Central memory CD8-positive, alpha-beta T cell (primary cell): ENCODE data around the gene OOEP.

Experiments
- ATAC-seq: fragments of 150-1000 bp; cut with Tn5 transposase; replicated peaks from 2 replicates; pipeline ENCODE4 v1.10.0; 2022; ENCODE audit warnings: mild to moderate bottlenecking, moderate FRiP score, moderate number of reproducible peaks; ENCODE audit not compliant: poor library complexity, severe bottlenecking; ENCODE audit errors: extremely low read depth
- DNase-seq, 2 donors: peaks; one replicate each; pipeline ENCODE4 v3.0.0; 2021; ENCODE audit warnings: low spot score in 2 of 2
- H3K27ac Mint-ChIP-seq: one replicate; pipeline ENCODE4 v1.8.0; 2022; ENCODE audit warnings: low read depth, mild to moderate bottlenecking, moderate library complexity, mixed read lengths
- H3K27me3 Mint-ChIP-seq: one replicate; pipeline ENCODE4 v1.8.0; 2022; ENCODE audit warnings: mixed read lengths
- H3K36me3 Mint-ChIP-seq: one replicate; pipeline ENCODE4 v1.8.0; 2022; ENCODE audit warnings: mild to moderate bottlenecking, moderate library complexity, mixed read lengths; ENCODE audit not compliant: insufficient read depth
- H3K4me1 Mint-ChIP-seq: one replicate; pipeline ENCODE4 v1.8.0; 2022; ENCODE audit warnings: mixed read lengths
- H3K4me3 Mint-ChIP-seq: one replicate; pipeline ENCODE4 v1.8.0; 2022; ENCODE audit warnings: mild to moderate bottlenecking, moderate library complexity, mixed read lengths
- H3K9me3 Mint-ChIP-seq: one replicate; pipeline ENCODE4 v1.8.0; 2022; ENCODE audit warnings: mixed read lengths

Gene OOEP

DNA sequence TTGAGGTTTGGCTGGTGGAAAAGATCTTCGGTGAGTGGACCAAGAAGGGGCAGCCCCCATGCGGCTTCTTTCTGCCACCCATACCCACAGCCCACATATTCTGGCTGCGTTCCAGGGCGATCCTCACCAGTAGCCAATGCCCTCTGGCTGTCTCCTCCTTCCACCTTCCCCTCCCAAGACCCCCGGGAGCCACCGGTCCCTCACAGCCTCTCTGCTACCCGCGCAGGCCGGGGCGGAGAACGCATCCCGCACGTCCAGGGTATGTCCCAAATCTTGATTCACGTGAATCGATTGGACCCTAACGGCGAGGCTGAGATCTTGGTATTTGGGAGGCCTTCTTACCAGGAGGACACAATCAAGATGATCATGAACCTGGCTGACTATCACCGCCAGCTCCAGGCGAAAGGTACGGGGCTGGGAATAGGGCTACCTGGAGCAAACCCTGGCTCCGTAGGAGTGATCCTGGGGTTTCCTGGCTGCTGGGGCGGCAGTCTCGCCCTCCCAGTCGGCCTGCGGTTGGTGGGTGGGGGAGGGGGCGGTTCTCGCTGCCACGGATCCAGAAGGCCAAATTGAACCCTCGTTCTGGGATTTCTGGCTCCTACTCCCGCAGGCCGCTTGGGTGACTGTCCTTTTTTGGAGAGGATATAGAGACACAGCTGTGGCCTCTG is 6.7 kb downstream of the OOEP start:
- DNase-seq (no peak), ATAC-seq (no peak)
- H3K36me3 Mint-ChIP-seq, result no peaks in the 10 kb centered on the region
- H3K27me3 Mint-ChIP-seq, result no peaks in the 10 kb centered on the region
- H3K27ac Mint-ChIP-seq, result no peak overlapping the region
- H3K4me3 Mint-ChIP-seq, result no peak overlapping the region
- no peaks in the 10 kb centered on the region for H3K9me3 Mint-ChIP-seq
- no peaks in the 10 kb centered on the region for H3K4me1 Mint-ChIP-seq

DNA sequence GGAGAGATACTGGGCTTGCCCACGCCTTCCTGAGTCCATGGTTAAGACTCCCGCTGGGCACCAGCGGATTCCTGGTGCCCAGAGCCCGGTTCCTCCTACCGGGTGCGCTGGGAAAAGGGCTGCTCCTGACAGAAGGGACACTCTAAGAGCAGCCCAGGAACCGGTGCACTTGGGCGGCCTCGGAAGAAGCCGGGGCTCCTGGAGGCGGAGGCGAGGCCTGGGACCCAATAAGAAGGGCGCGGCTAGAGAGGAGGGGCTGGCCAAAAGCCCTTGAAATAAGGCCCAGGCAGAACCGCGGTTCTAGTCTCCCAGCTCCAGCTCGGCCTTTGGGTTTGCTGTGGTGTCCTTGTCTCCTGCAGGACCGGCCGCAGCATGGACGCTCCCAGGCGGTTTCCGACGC is 7.3 kb downstream of the OOEP start, which contains the start of gene KHDC3L:
Gene KHDC3L, plus strand, starts transcription at position 301 of the 400 bp plus-strand sequence. Its CDS starts 72 bp downstream, at position 373.
- DNase-seq (no peak), ATAC-seq (no peak)
- H3K4me3 Mint-ChIP-seq, result no peak within 1 kb of the TSS
- no peaks in the 10 kb centered on the region for H3K36me3 Mint-ChIP-seq
- H3K27me3 Mint-ChIP-seq, result no peaks in the 10 kb centered on the region
- H3K9me3 Mint-ChIP-seq, result no peaks in the 10 kb centered on the region
- H3K4me1 Mint-ChIP-seq, result no peaks in the 10 kb centered on the region
- H3K27ac Mint-ChIP-seq, result no peak within 1 kb of the TSS

DNA sequence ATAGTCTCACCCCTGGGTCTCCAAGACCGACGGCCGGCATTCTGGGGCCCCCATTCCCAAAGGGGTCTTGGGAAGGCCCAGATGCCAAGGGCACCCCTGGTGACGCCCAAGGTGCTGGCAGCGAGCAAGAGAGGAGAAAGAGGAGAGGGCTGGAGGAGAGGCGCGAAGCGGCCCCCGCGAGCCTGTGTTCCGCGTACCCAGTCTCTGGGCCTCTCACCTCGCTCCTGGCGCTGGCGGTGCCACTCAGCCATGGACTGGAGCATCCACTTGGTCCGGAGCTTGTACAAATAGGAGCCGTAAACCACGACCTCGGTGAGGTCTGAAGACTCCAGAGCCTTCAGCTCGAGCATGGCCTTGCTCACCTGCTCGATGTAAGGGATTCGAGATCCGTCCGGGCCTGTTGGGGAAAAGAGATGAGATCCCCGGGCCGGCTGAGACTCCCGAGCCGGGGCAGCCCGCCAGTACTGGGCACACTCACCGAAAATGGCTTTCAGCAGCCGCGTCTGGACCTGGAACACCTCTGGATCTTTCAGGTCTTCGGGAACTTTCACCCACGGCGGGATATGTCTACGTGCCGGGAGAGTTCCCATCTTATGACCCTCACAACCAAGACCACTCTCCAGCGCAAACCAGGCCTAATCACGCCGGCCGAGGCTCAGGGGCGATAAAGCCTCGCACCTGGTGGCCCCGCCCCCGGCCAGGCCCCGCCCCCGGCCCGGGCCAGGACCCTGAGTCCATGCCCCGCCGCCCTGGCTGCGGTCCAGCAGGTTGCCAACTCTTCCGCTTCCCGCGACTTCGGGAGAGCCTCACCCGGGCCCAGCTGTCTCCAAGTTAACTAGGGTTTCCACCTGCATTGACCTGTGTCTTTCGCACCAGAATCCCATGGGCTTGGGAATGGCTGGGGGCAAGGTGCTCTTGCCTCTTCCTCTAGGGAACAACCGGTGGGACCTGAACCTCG is 15.8 kb downstream of the OOEP start, which contains the start of gene DPPA5:
Gene DPPA5, minus strand, starts transcription at position 641 of the 958 bp plus-strand sequence. Its CDS starts 51 bp downstream, at position 590.
- Mint-ChIP-seq H3K4me3 (no peak within 1 kb of the TSS), H3K9me3 (no peaks in the 10 kb centered on the region), H3K27ac (no peak within 1 kb of the TSS), H3K36me3 (no peaks in the 10 kb centered on the region), H3K27me3 (peaks cover 27% of the 10 kb centered on the region), H3K4me1 (no peaks in the 10 kb centered on the region)
- ATAC-seq, result no peak
- DNase-seq, result no peak

DNA sequence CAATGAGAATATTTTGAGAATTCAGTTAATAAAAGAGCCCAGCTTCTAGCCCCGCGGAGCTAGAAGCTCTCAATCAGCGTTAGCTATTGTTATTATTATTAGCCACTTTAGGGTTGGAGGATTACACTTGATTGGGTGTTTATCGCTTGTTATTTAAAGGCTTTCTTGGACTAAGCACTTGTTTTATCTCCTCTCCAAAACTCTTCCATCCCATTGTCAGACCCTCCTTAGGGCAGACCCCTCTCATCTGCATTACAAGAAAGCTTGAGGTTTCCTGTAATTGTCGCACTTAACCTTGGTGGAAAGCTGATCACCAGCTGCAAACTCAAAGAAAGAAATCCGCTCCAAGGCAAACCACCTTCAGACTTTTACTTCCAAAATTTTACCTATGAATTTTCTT is 20.4 kb downstream of the OOEP start:
- no peaks in the 10 kb centered on the region for H3K36me3 Mint-ChIP-seq
- ATAC-seq (no peak), DNase-seq (no peak)
- H3K4me1 Mint-ChIP-seq, result no peaks in the 10 kb centered on the region
- no peaks in the 10 kb centered on the region for H3K9me3 Mint-ChIP-seq
- peaks cover 44% of the 10 kb centered on the region for H3K27me3 Mint-ChIP-seq
- no peak overlapping the region for H3K4me3 Mint-ChIP-seq
- H3K27ac Mint-ChIP-seq, result no peak overlapping the region

DNA sequence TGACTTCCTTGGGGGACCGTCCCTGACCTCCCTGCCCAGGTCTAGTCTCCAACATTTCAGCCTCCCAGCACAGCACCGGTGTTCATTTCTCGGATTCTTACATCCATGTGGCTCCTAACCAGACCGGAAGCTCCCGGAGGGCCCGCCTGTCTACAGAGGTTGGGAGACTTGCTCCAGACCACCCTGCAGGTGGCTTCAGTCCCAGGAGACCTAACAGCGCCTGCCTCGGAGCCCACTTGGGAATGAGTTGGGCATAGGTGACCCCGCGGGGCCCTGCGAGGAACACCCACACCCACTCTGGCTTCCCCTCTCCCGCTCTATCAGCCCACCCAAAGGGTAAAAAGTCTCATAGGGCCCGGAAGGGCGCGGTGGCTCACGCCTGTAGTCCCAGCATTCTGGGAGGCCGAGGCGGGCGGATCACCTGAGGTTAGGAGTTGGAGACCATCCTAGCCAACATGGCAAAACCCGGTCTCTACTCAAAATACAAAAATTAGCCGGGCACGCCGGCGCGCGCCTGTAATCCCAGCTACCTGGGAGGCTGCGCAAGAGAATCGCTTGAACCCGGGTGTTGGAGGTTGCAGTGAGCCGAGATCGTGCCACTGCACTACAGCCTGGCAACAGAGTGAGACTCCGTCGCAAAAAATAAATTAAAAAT is 21.0 kb downstream of the OOEP start:
- no peaks in the 10 kb centered on the region for H3K4me1 Mint-ChIP-seq
- DNase-seq (no peak), ATAC-seq (no peak)
- H3K9me3 Mint-ChIP-seq, result no peaks in the 10 kb centered on the region
- no peaks in the 10 kb centered on the region for H3K36me3 Mint-ChIP-seq
- H3K27me3 Mint-ChIP-seq, result peaks cover 44% of the 10 kb centered on the region
- H3K4me3 Mint-ChIP-seq, result no peak overlapping the region
- no peak overlapping the region for H3K27ac Mint-ChIP-seq

DNA sequence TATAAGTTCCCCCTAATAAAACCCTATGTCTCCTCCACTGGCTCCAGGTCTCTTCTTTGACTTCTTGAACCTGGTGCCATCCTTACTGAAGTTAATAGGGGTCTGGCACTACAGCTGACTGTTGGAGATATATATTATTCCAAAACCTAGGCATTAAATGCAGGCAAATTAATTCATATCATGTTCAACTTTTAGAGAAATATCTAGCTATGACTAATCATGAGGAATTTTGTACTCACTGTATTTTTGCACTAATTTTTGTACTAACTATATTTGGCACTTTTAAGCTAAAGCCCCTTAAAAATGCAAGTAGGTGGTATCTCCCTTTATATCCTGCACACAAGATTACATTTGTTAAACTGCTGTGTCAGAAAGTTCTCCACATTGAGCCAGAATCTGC is 26.5 kb downstream of the OOEP start:
- Mint-ChIP-seq H3K4me3 (no peak overlapping the region), H3K4me1 (no peaks in the 10 kb centered on the region), H3K36me3 (peaks cover 3% of the 10 kb centered on the region), H3K27ac (no peak overlapping the region), H3K9me3 (no peaks in the 10 kb centered on the region), H3K27me3 (peaks cover 19% of the 10 kb centered on the region)
- DNase-seq, result no peak
- no peak for ATAC-seq

DNA sequence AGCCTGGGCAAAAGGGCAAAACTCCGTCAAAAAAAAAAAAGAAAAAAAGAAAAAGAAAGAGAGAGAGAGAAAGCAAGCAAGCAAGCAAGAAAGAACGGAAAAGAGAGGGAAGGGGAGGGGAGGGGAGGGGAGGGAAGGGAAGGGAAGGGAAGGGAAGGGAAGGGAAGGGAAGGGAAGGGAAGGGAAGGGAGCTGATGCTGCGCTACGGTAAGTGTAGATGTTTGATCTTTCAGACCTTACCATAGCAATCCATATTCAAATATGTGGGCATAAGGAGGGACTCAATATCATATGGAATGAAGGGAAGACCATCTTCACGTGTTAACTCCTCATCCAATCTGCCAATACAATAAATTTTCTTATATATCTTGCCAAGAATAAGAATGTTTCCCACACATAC is 27.5 kb downstream of the OOEP start:
- H3K4me1 Mint-ChIP-seq, result no peaks in the 10 kb centered on the region
- peaks cover 9% of the 10 kb centered on the region for H3K27me3 Mint-ChIP-seq
- peaks cover 3% of the 10 kb centered on the region for H3K36me3 Mint-ChIP-seq
- no peaks in the 10 kb centered on the region for H3K9me3 Mint-ChIP-seq
- H3K4me3 Mint-ChIP-seq, result no peak overlapping the region
- ATAC-seq, result no peak
- H3K27ac Mint-ChIP-seq, result no peak overlapping the region
- no peak for DNase-seq

DNA sequence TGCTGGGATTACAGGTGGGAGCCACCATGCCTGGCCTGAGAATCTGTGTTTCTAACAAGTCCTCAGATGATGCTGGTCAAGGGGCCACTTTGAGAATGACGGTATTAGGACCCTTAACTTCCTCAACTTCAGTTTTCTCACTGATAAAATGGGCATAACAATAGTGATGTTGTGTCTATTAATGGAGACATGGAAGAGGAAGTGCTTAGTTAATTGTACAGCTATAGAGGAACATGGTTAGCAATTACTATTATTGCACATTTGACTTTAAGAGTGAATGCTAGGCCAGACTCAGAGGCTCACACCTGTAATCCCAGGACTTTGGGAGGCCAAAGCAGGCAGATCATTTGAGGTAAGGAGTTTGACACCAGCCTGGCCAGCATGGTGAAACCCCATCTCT is 28.4 kb downstream of the OOEP start:
- H3K27ac Mint-ChIP-seq, result no peak overlapping the region
- DNase-seq, result no peak
- H3K36me3 Mint-ChIP-seq, result peaks cover 3% of the 10 kb centered on the region
- no peaks in the 10 kb centered on the region for H3K4me1 Mint-ChIP-seq
- H3K4me3 Mint-ChIP-seq, result no peak overlapping the region
- ATAC-seq, result no peak
- H3K9me3 Mint-ChIP-seq, result no peaks in the 10 kb centered on the region
- peaks cover under 1% of the 10 kb centered on the region for H3K27me3 Mint-ChIP-seq

DNA sequence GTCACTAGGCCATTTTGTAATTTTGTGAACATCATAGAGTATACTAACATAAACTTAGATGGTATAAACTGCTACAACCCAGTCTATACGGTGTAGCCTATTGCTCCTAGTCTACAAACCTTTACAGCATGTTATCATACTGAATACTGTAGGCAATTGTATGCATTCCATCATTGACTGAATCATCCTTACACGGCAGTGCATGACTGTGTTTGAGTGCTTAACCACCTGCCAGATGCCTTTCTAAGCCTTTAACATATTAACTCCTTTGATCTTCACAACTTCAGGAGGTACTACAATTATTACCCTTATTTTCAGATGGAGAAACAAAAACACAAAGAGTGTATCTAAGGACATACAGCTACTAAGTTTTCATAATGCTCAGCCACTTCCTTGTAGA is 29.6 kb downstream of the OOEP start:
- H3K4me3 Mint-ChIP-seq, result no peak overlapping the region
- no peaks in the 10 kb centered on the region for H3K9me3 Mint-ChIP-seq
- H3K27ac Mint-ChIP-seq, result no peak overlapping the region
- no peaks in the 10 kb centered on the region for H3K4me1 Mint-ChIP-seq
- DNase-seq (no peak), ATAC-seq (no peak)
- H3K36me3 Mint-ChIP-seq, result peaks cover 3% of the 10 kb centered on the region
- no peaks in the 10 kb centered on the region for H3K27me3 Mint-ChIP-seq

DNA sequence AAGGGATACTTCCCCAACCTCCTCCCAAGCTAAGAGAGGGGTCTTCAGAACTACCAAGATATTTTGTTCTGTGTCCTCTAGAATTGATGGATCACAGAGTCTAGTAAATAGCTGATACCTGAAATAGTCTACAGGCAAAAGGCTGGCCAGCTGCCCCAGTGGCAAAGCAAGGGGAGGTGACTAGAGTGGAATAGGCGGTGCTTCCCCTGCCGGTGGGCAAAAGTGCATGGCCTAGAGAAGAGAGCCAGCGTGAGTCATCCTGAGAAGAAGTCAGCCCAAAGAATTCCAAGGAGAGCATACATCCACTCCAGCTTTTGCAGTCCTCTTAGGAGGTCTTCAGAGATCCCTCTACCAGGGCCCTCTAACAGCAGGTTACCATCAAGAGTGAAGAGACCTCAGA is 30.4 kb downstream of the OOEP start:
- H3K4me1 Mint-ChIP-seq, result no peaks in the 10 kb centered on the region
- H3K27ac Mint-ChIP-seq, result no peak overlapping the region
- H3K9me3 Mint-ChIP-seq, result no peaks in the 10 kb centered on the region
- no peaks in the 10 kb centered on the region for H3K27me3 Mint-ChIP-seq
- H3K36me3 Mint-ChIP-seq, result peaks cover 3% of the 10 kb centered on the region
- DNase-seq (no peak), ATAC-seq (no peak)
- no peak overlapping the region for H3K4me3 Mint-ChIP-seq

DNA sequence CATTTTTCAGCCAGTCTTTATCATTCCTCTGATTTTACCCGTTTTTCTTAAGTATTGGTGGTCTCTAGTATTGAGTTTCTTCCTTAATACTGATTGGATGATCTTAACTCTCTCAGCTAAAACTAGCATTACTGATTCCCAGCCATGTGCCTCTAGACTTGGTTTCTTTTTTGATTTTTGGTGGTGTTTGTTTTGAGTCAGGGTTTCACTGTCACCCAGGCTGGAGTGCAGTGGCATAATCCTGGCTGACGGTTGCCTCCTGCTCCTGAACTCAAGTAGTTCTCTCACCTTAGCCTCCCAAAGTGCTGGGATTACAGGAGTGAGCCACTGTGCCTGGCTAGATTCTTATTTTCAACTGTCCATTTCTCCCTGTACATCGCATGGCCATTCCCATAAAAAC is 40.5 kb downstream of the OOEP start:
- Mint-ChIP-seq H3K27me3 (peaks cover 39% of the 10 kb centered on the region), H3K36me3 (no peaks in the 10 kb centered on the region), H3K9me3 (no peaks in the 10 kb centered on the region), H3K4me1 (no peaks in the 10 kb centered on the region), H3K27ac (no peak overlapping the region), H3K4me3 (no peak overlapping the region)
- DNase-seq (no peak), ATAC-seq (no peak)

DNA sequence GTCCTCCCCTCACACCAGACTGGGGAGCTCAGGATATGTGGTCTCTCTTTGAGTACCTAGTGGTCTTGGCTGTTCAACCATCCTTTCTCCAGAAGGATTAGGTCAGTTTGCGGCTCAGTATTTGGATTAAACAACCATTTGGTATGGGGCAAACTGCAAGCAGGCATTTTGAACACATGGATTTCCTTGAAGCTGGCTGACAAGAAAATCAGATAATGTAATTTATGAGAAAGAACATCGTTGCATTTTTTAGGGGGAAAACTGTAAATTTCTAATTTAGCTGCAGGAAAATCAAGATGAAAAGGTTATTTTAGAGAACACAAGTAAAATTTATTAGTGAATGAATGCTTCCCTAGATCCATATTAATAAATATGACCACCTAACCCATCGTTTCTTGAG is 40.9 kb downstream of the OOEP start:
- Mint-ChIP-seq H3K4me1 (no peaks in the 10 kb centered on the region), H3K27ac (no peak overlapping the region), H3K4me3 (no peak overlapping the region), H3K27me3 (peaks cover 39% of the 10 kb centered on the region), H3K9me3 (no peaks in the 10 kb centered on the region), H3K36me3 (no peaks in the 10 kb centered on the region)
- no peak for ATAC-seq
- no peak for DNase-seq
